GM12878 (cell line): ENCODE results near the gene FMO3. TPM values are rescaled to one million over a fixed set of nuclear protein-coding genes. Genes with fewer than 3 reads are reported as not detected.

Source experiments
- ATF2 ChIP-seq: IDR thresholded peaks from 2 replicates; pipeline ENCODE4 v1.6.1; 2012; ENCODE audit warnings: low read length, inconsistent platforms
- CUX1 ChIP-seq: IDR thresholded peaks from 2 replicates; pipeline ENCODE4 v1.6.1; 2012; ENCODE audit warnings: improper control_type of control experiment, low read depth, low read length; ENCODE audit not compliant: insufficient replicate concordance
- FOXM1 ChIP-seq: IDR thresholded peaks from 2 replicates; pipeline ENCODE4 v1.6.1; 2012; ENCODE audit warnings: low read depth, mild to moderate bottlenecking, inconsistent platforms, low read length, moderate library complexity
- HCFC1 ChIP-seq: fragments of 150-350 bp; IDR thresholded peaks from 2 replicates; pipeline ENCODE4 v1.6.1; 2014; ENCODE audit warnings: low read length
- NFXL1 ChIP-seq: fragments of 450-650 bp; IDR thresholded peaks from 2 replicates; pipeline ENCODE4 v1.6.1; 2017; ENCODE audit warnings: antibody characterized with exemption, mild to moderate bottlenecking, borderline replicate concordance
- NR2C2 ChIP-seq: IDR thresholded peaks from 2 replicates; pipeline ENCODE4 v1.6.1; 2011; ENCODE audit warnings: borderline replicate concordance, low read depth; ENCODE audit not compliant: control insufficient read depth, insufficient read length
- SPI1 ChIP-seq: IDR thresholded peaks from 2 replicates; pipeline ENCODE4 v1.6.1; 2011; ENCODE audit warnings: low read depth, mild to moderate bottlenecking, low read length, moderate library complexity, borderline replicate concordance; ENCODE audit not compliant: insufficient read depth
- TBL1XR1 ChIP-seq: IDR thresholded peaks from 2 replicates; pipeline ENCODE4 v1.6.1; 2012; ENCODE audit warnings: low read depth, low read length, improper control_type of control experiment
- polyA plus RNA-seq, 11 experiments: library from polyadenylated mRNA; depleted of rRNA in 4 of 11; unstranded in 6 of 11; stranded (reverse) in 5 of 11; fragments of >200 nt; fragmentation: Nextera tagmentation in 4 of 11; fragmentation: Illumina TruSeq in 1 of 11; extraction: Ambion mirVana in 4 of 11; extraction: Trizol in 1 of 11; gene quantifications; 1 replicate in 1 of 11; 2 replicates in 10 of 11; pipeline versions ENCODE4 v1.2.1 to v1.2.3, GENCODE V29; 2011 to 2016; ENCODE audit warnings: inconsistent platforms in 2 of 11, missing spikeins in 2 of 11, low read depth in 1 of 11
- total RNA-seq, 4 experiments: library from RNA; depleted of rRNA in 3 of 4; stranded (reverse); fragments of >200 nt in 3 of 4; fragmentation: Illumina TruSeq in 1 of 4; extraction: Trizol in 1 of 4; gene quantifications; 2 replicates each; pipeline versions ENCODE4 v1.2.1 to v1.2.3, GENCODE V29; 2013 to 2021

Gene FMO3
- total and polyA plus RNA-seq, 10 of the 15 experiments (the other 5 are each of a cell fraction or from before 2014, with no cell fraction given): 0.08 to 0.10 TPM; not detected in 8

- no peak for TF ChIP-seq FOXM1
- no peak for TF ChIP-seq NFXL1
- TF ChIP-seq CUX1: no peak
- no peak for TF ChIP-seq NR2C2
- no peak for TF ChIP-seq SPI1
- no peak for TF ChIP-seq HCFC1
- TF ChIP-seq ATF2: no peak
- TF ChIP-seq TBL1XR1: no peak
These were observed 36.8 kb downstream of the FMO3 start (continued) for GRCh38 chr1:171127501-171127900.
